ENCODE data around the gene MEIOC.
"Not testable (repeated sequence)": the region's sequence is repeated elsewhere in the genome, so short reads cannot be mapped to it uniquely, and the experiment has no call there.

The MEIOC gene

DNA sequence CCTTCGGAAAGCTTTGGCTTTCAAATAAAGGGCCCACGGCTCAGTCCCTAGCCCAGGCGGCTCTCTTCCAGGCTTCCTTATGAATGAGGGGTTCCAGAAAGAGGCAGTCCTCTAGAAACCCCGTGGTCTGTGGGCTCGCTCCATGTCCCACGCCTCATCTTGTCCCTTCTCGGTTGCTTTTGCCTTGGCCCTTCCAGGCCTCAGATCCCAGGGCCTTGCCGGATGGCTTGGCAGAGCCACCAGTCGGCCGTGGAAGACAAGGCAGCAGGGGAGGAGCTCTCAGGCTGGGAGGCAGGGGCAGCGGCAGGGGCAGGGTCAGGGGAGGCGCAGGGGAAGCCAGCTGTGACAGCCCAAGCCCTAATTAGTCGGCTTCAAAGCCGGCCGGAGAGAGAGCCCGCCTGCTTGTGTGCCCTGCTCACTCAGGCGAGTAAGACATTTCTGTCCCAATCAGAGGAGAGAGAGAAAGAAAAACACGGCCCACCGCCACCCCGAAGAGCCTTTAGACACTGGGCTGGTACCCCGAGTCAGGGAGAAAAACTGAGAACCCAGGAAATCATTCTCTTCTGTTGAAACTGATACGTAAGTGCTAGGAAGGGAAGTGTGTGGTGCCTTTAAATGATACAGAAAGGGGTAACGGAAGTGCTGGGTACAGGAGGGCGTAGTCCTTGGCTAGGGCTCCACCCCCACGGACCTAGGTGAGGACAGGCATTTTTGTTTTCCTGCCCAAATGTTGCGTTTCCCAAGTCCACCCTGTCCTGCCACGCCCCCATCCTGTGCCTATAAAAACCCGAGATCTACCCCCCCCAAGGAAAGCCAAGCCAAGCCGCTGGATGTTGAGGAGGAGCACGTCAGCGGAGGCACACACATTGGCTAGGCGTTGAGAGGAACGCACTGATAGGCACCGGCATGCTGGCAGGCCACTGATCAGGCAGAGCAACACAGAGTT lies 27.8 kb upstream of the MEIOC start:
- 32 to 43% methylated on average over 26 to 34 of the region's 34 CpGs for WGBS, 2 experiments (ENCODE audit: insufficient coverage in 2 of 2)
- peak overlapping the region; percentile 80 for H3K27ac ChIP-seq (ENCODE audit: low read depth, low read length, severe bottlenecking)
- peaks cover 13% of the 10 kb centered on the region for H3K4me1 ChIP-seq (ENCODE audit: control insufficient read depth, insufficient read depth, low read length, poor library complexity, severe bottlenecking)
- H3K9me3 ChIP-seq (ENCODE audit: control insufficient read depth, low read length): no peaks in the 10 kb centered on the region
- H3K36me3 ChIP-seq (ENCODE audit: control insufficient read depth, insufficient read depth, low read length): no peaks in the 10 kb centered on the region
- no peak overlapping the region for H3K4me3 ChIP-seq (ENCODE audit: extremely low read depth, insufficient read depth, low read length, poor library complexity, severe bottlenecking)

DNA sequence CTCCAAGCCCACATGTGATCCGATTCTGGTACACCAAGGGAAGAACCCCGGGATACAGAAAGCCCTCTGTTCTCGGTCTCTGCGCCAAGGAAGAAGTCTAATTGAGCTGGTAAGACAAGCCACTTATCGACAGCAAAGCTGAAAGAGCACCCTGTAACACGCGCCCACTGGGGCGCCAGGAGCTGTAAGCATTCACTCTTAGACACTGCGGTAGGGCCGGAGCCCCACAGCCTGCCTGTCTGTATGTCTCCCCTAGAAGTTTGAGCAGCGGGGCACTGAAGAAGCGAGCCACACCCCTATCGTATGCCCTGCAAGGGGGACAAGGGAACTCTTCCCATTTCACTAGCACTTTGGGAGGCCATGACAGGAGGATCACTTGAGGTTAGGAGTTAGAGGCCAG lies 27.0 kb upstream of the MEIOC start:
- no peaks in the 10 kb centered on the region for H3K36me3 ChIP-seq (ENCODE audit: control insufficient read depth, insufficient read depth, low read length)
- H3K27ac ChIP-seq (ENCODE audit: low read depth, low read length, severe bottlenecking): peak overlapping the region; percentile 41
- H3K4me3 ChIP-seq (ENCODE audit: extremely low read depth, insufficient read depth, low read length, poor library complexity, severe bottlenecking): no peak overlapping the region
- peaks cover 13% of the 10 kb centered on the region for H3K4me1 ChIP-seq (ENCODE audit: control insufficient read depth, insufficient read depth, low read length, poor library complexity, severe bottlenecking)
- WGBS, 2 experiments (ENCODE audit: insufficient coverage in 2 of 2): 98% methylated on average over 10 to 13 of the region's 13 CpGs
- no peaks in the 10 kb centered on the region for H3K9me3 ChIP-seq (ENCODE audit: control insufficient read depth, low read length)

DNA sequence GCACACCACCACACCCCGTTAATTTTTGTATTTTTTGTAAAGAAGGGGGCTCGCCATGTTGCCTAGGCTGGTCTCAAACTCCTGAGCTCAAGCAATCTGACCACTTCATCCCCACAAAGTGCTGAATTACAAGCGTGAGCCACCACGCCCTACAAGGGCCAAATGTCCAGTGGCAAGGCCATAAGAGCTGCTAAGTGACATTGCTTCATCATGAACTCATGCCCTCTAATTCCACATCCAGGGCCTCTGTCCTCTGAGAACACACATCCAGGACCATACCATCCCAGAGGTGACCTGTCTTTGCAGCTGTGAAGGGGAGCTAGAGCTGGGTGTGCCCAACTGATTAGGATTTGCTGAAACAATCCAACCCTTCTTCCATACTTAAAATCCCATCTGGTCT lies 25.6 kb upstream of the MEIOC start:
- whole genome bisulfite sequencing, 2 experiments (ENCODE audit: insufficient coverage in 2 of 2): 96 to 97% methylated on average over 3 of the region's 4 CpGs
- Histone ChIP-seq H3K27ac (ENCODE audit: low read depth, low read length, severe bottlenecking) (no peak overlapping the region), H3K4me1 (ENCODE audit: control insufficient read depth, insufficient read depth, low read length, poor library complexity, severe bottlenecking) (peaks cover 13% of the 10 kb centered on the region), H3K4me3 (ENCODE audit: extremely low read depth, insufficient read depth, low read length, poor library complexity, severe bottlenecking) (no peak overlapping the region), H3K36me3 (ENCODE audit: control insufficient read depth, insufficient read depth, low read length) (no peaks in the 10 kb centered on the region), H3K9me3 (ENCODE audit: control insufficient read depth, low read length) (no peaks in the 10 kb centered on the region)

DNA sequence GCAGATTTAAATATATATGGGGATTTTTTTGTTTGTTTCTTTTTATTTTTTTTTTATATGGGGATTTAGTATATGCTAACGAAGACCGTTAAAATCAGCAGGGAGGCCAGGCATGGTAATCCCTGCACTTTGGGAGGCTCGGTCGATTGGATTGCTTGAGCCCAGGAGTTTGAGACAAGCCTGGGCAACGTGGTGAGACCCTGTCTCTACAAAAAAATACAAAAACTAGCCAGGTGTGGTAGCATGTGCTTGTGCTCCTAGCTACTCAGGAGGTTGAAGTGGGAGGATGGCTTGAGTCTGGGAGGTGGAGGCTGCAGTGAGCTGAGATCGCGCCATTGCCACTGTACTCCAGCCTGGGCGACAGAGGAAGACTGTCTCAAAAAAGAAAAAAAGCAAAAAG lies 22.3 kb upstream of the MEIOC start:
- H3K4me1 ChIP-seq (ENCODE audit: control insufficient read depth, insufficient read depth, low read length, poor library complexity, severe bottlenecking): no peaks in the 10 kb centered on the region
- no peaks in the 10 kb centered on the region for H3K36me3 ChIP-seq (ENCODE audit: control insufficient read depth, insufficient read depth, low read length)
- H3K4me3 ChIP-seq (ENCODE audit: extremely low read depth, insufficient read depth, low read length, poor library complexity, severe bottlenecking): no peak overlapping the region
- H3K9me3 ChIP-seq (ENCODE audit: control insufficient read depth, low read length): no peaks in the 10 kb centered on the region
- H3K27ac ChIP-seq (ENCODE audit: low read depth, low read length, severe bottlenecking): no peak overlapping the region
- WGBS, 2 experiments (ENCODE audit: insufficient coverage in 2 of 2): 65 to 75% methylated on average over 7 to 8 of the region's 8 CpGs

DNA sequence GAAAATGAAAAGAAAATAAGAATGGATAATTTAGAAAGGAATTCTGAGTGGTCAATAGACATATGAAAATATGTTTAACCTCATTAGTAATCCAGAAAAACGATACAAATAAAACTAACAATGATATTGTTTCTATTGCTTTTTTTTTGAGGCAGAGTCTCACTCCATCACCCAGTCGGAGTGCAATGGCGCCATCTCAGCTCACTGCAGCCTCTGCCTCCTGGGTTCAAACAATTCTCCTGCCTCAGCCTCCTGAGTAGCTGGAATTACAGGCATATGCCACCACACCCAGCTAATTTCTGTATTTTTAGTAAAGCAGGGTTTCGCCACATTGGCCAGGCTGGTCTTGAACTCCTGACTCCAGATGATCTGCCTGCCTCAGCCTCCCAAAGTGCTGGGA lies 21.9 kb upstream of the MEIOC start:
- H3K36me3 ChIP-seq (ENCODE audit: control insufficient read depth, insufficient read depth, low read length); H3K9me3 ChIP-seq (ENCODE audit: control insufficient read depth, low read length); H3K4me3 ChIP-seq (ENCODE audit: extremely low read depth, insufficient read depth, low read length, poor library complexity, severe bottlenecking); H3K27ac ChIP-seq (ENCODE audit: low read depth, low read length, severe bottlenecking); H3K4me1 ChIP-seq (ENCODE audit: control insufficient read depth, insufficient read depth, low read length, poor library complexity, severe bottlenecking): not testable (repeated sequence)
- 62 to 100% methylated on average over 1 to 3 of the region's 4 CpGs for WGBS, 2 experiments (ENCODE audit: insufficient coverage in 2 of 2)

DNA sequence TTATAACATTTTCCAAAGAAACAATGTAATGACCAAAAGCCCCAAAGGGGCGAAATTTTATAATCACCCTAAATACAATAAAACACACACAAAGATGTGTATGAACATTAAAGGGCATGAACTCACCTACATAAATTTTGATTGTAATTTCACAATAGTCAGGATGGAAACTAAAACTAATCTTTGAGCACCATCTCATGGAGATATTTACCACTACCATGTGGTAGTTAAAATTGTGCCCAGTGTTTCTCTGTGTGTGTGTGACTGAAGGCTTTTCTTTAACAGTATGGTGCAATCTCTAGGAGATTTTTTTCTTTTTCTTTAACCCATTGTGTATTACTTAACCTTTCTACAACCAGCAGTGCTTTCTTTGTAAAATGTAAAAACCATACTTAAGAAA lies 19.7 kb upstream of the MEIOC start:
- WGBS, 2 experiments (ENCODE audit: insufficient coverage in 2 of 2): no CpG with 5 or more reads among the region's 1 CpG
- Histone ChIP-seq H3K27ac (ENCODE audit: low read depth, low read length, severe bottlenecking) (no peak overlapping the region), H3K4me3 (ENCODE audit: extremely low read depth, insufficient read depth, low read length, poor library complexity, severe bottlenecking) (no peak overlapping the region), H3K4me1 (ENCODE audit: control insufficient read depth, insufficient read depth, low read length, poor library complexity, severe bottlenecking) (no peaks in the 10 kb centered on the region), H3K36me3 (ENCODE audit: control insufficient read depth, insufficient read depth, low read length) (no peaks in the 10 kb centered on the region), H3K9me3 (ENCODE audit: control insufficient read depth, low read length) (no peaks in the 10 kb centered on the region)

DNA sequence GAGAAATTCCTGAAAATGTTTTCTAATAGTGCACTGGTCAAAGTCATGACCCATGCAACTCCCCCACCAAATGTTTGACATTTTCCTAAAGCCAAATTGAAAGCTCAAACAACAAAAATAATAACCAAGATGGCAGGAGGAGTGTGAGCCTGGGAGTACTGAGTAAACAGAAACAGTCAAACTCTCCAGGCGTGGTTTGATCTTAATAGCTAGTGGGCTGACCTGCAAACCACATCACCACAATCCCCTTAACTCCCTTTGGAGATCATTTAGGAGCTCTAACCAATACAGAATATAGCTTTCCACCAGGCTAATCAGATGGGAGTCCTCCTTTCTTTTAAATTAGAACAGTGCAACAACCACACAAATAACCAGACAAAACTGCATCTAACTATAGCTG lies 19.2 kb upstream of the MEIOC start:
- no peak overlapping the region for H3K4me3 ChIP-seq (ENCODE audit: extremely low read depth, insufficient read depth, low read length, poor library complexity, severe bottlenecking)
- H3K9me3 ChIP-seq (ENCODE audit: control insufficient read depth, low read length): no peaks in the 10 kb centered on the region
- 100% methylated on average over 1 of the region's 1 CpG; no CpG with 5 or more reads in 1 of the 2 experiments for WGBS, 2 experiments (ENCODE audit: insufficient coverage in 2 of 2)
- no peaks in the 10 kb centered on the region for H3K4me1 ChIP-seq (ENCODE audit: control insufficient read depth, insufficient read depth, low read length, poor library complexity, severe bottlenecking)
- no peaks in the 10 kb centered on the region for H3K36me3 ChIP-seq (ENCODE audit: control insufficient read depth, insufficient read depth, low read length)
- H3K27ac ChIP-seq (ENCODE audit: low read depth, low read length, severe bottlenecking): no peak overlapping the region

DNA sequence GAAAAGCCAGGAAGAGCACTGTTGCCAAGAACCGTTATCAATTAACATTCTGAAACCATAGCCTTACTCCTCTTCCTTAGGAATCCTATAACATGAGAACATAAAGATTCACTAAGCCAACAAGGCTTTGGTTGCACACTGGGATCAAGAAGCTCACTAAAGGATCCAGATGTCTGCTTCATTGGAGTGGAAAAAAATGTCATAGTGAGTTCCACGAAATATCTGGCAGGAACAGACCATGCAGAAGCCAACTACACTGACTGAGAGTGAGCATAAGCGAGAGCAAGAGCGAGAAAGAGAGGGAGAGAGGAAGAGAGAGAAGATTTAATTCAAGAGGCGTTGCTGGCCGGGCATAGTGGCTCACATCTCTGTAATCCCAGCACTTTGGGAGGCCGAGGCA lies 13.4 kb upstream of the MEIOC start:
- H3K27ac ChIP-seq (ENCODE audit: low read depth, low read length, severe bottlenecking): no peak overlapping the region
- H3K4me3 ChIP-seq (ENCODE audit: extremely low read depth, insufficient read depth, low read length, poor library complexity, severe bottlenecking): no peak overlapping the region
- 91 to 97% methylated on average over 3 to 5 of the region's 7 CpGs for WGBS, 2 experiments (ENCODE audit: insufficient coverage in 2 of 2)
- H3K9me3 ChIP-seq (ENCODE audit: control insufficient read depth, low read length): no peaks in the 10 kb centered on the region
- no peaks in the 10 kb centered on the region for H3K36me3 ChIP-seq (ENCODE audit: control insufficient read depth, insufficient read depth, low read length)
- H3K4me1 ChIP-seq (ENCODE audit: control insufficient read depth, insufficient read depth, low read length, poor library complexity, severe bottlenecking): no peaks in the 10 kb centered on the region

DNA sequence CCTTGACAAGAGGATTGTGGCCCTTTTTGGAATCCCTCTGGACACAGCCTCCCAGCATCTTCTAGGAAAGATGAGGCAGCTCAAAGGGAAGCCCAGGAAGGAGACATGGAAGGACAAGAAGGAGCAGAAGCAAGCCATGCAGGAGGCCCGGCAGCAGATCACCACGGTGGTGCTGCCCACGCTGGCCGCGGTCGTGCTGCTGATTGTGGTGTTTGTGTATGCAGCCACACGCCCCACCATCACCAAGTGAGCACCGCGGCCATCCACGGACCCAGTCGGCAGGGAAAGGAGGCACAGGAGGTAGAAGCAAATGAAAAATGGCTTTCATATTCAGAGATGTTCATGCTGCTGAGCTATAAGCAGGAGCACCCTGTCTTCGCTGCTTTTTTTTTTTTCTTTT lies 10.9 kb upstream of the MEIOC start:
- Histone ChIP-seq H3K9me3 (ENCODE audit: control insufficient read depth, low read length) (no peaks in the 10 kb centered on the region), H3K4me1 (ENCODE audit: control insufficient read depth, insufficient read depth, low read length, poor library complexity, severe bottlenecking) (no peaks in the 10 kb centered on the region), H3K4me3 (ENCODE audit: extremely low read depth, insufficient read depth, low read length, poor library complexity, severe bottlenecking) (no peak overlapping the region), H3K27ac (ENCODE audit: low read depth, low read length, severe bottlenecking) (no peak overlapping the region), H3K36me3 (ENCODE audit: control insufficient read depth, insufficient read depth, low read length) (no peaks in the 10 kb centered on the region)
- WGBS, 2 experiments (ENCODE audit: insufficient coverage in 2 of 2): 91 to 94% methylated on average over 8 to 12 of the region's 12 CpGs

DNA sequence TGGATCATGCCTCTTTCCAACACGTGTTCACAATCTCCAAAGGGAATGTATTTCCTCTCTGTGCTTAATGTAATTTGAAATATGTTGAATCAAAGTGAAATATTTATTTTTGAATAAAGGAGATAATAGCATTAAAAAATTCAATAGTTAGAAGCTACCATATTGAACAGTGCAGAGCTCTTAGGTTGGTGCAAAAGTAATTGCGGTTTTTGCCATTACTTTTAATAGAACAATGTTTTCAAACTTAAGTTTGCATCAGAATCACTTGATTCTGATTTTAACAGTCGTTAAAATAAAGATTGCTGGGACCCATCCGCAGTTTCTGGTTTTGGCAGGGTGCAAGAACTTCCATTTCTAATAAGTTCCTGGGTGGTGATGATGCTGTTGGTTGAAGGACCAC lies 10.0 kb upstream of the MEIOC start:
- 93% methylated on average over 3 of the region's 4 CpGs; no CpG with 5 or more reads in 1 of the 2 experiments for WGBS, 2 experiments (ENCODE audit: insufficient coverage in 2 of 2)
- H3K27ac ChIP-seq (ENCODE audit: low read depth, low read length, severe bottlenecking): no peak overlapping the region
- H3K4me1 ChIP-seq (ENCODE audit: control insufficient read depth, insufficient read depth, low read length, poor library complexity, severe bottlenecking): no peaks in the 10 kb centered on the region
- no peak overlapping the region for H3K4me3 ChIP-seq (ENCODE audit: extremely low read depth, insufficient read depth, low read length, poor library complexity, severe bottlenecking)
- H3K36me3 ChIP-seq (ENCODE audit: control insufficient read depth, insufficient read depth, low read length): no peaks in the 10 kb centered on the region
- H3K9me3 ChIP-seq (ENCODE audit: control insufficient read depth, low read length): no peaks in the 10 kb centered on the region

DNA sequence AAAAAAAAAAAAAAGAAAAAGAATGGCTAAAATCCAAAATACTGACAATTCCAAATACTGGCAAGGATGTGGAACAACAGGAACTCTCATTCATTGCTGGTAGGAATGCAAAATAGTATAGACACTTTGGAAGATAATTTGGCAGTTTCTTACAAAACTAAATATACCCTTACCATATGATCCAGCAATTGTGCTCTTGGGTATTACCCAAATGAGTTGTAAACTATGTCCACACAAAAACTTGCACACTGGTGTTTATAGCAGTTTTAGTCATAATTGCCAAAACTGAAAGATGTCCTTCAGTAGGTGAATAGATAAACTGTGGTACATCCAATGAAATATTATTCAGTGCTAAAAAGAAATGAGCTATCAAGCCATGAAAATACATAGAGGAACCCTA lies 8.5 kb upstream of the MEIOC start:
- H3K4me3 ChIP-seq (ENCODE audit: extremely low read depth, insufficient read depth, low read length, poor library complexity, severe bottlenecking): no peak overlapping the region
- no peak overlapping the region for H3K27ac ChIP-seq (ENCODE audit: low read depth, low read length, severe bottlenecking)
- H3K9me3 ChIP-seq (ENCODE audit: control insufficient read depth, low read length): no peaks in the 10 kb centered on the region
- no peaks in the 10 kb centered on the region for H3K4me1 ChIP-seq (ENCODE audit: control insufficient read depth, insufficient read depth, low read length, poor library complexity, severe bottlenecking)
- no peaks in the 10 kb centered on the region for H3K36me3 ChIP-seq (ENCODE audit: control insufficient read depth, insufficient read depth, low read length)
